Prostate gland (tissue), 2 donors: ENCODE measurements around the gene ZMYND12. TPM values are rescaled to one million over a fixed set of nuclear protein-coding genes. Genes with fewer than 3 reads are reported as not detected.
A peak's percentile ranks its signal among the peaks of the same experiment; 100 is the strongest.

Source experiments
- DNase-seq: peaks from one replicate; pipeline ENCODE4 v3.0.0-alpha.2; 2019; ENCODE audit warnings: low spot score
- H3K27ac ChIP-seq, 2 donors: fragments of 200-600 bp; sonication (generic); 2 replicates each; pipeline ENCODE4 v1.5.1; 2017 to 2019
- H3K27me3 ChIP-seq: fragments of 200-600 bp; sonication (generic); replicated peaks from 2 replicates; pipeline ENCODE4 v1.5.1; 2019; ENCODE audit not compliant: insufficient read depth
- H3K36me3 ChIP-seq, 2 donors: fragments of 200-600 bp; sonication (generic); 1 replicate in 1 of 2; 2 replicates in 1 of 2; pipeline versions ENCODE4 v1.5.1 to v1.8.1; 2017 to 2019
- H3K4me1 ChIP-seq: fragments of 200-600 bp; sonication (generic); replicated peaks from 2 replicates; pipeline ENCODE4 v1.5.1; 2019
- H3K4me3 ChIP-seq, 2 donors: fragments of 200-600 bp; sonication (generic); 2 replicates each; pipeline ENCODE4 v1.5.1; 2017 to 2019
- H3K9me3 ChIP-seq: fragments of 200-600 bp; sonication (generic); 2 replicates; pipeline ENCODE4 v1.5.1; 2017
- POLR2A ChIP-seq: fragments of 450-650 bp; IDR thresholded peaks from one replicate; pipeline ENCODE4 v1.6.1; 2016; ENCODE audit warnings: antibody characterized with exemption, mild to moderate bottlenecking
- POLR2AphosphoS5 ChIP-seq: sonication (generic); formaldehyde crosslinking; IDR thresholded peaks from one replicate; pipeline ENCODE4 v1.6.1; 2017; ENCODE audit warnings: antibody characterized with exemption
- WGBS: methylation state at CpG from one replicate; pipeline ENCODE4 v1.1.5; 2018; 5-methylcytosine and 5-hydroxymethylcytosine counted together
- intact Hi-C: fragments of 100-400 bp; cut with DNase I; formaldehyde crosslinking; loops from one replicate; pipeline ENCODE4 v1.14.2; 2022
- total RNA-seq, 2 donors: library from RNA; depleted of rRNA; stranded (reverse); fragments of >200 nt; gene quantifications; one replicate each; pipeline ENCODE4 v1.1.0, GENCODE V29; 2016
- TF ChIP-seq, protein P1 (sequence below), 4 experiments: fragments of 200-600 bp in 2 of 4; fragments of 450-650 bp in 2 of 4; sonication (generic) in 2 of 4; IDR thresholded peaks; 1 replicate in 3 of 4; 2 replicates in 1 of 4; pipeline ENCODE4 v1.5.1; 2016 to 2019; ENCODE audit warnings: antibody characterized with exemption in 4 of 4, mild to moderate bottlenecking in 2 of 4, moderate library complexity in 2 of 4

The ZMYND12 gene
- total RNA-seq, 2 donors from 2014 or later, result 2.0 to 12.7 TPM

DNA sequence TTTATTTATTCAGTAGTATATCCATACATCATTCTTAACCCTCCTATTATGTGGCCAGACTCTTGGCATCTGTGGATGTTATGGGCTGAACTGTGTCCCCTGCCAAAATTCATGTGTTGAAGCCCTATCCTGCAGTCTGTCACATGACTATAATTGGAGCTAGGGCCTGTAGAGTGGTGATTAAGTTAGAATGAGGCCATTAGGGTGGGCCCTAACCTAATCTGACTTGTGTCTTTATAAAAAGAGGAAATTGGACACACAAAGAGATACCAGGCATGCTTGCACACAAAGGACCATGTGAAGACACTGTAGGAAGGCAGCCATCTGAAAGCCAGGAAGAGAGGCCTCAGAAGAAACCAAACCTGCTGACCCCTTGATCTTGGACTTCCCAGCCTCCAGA is 6.6 kb downstream of the ZMYND12 start:
- Histone ChIP-seq H3K9me3 (no peaks in the 10 kb centered on the region), H3K4me3 (no peak overlapping the region), H3K27me3 (no peaks in the 10 kb centered on the region), H3K27ac (no peak overlapping the region), H3K36me3 (no peaks in the 10 kb centered on the region), H3K4me1 (no peaks in the 10 kb centered on the region)
- DNase-seq, result no peak
- TF ChIP-seq, protein P1, sequence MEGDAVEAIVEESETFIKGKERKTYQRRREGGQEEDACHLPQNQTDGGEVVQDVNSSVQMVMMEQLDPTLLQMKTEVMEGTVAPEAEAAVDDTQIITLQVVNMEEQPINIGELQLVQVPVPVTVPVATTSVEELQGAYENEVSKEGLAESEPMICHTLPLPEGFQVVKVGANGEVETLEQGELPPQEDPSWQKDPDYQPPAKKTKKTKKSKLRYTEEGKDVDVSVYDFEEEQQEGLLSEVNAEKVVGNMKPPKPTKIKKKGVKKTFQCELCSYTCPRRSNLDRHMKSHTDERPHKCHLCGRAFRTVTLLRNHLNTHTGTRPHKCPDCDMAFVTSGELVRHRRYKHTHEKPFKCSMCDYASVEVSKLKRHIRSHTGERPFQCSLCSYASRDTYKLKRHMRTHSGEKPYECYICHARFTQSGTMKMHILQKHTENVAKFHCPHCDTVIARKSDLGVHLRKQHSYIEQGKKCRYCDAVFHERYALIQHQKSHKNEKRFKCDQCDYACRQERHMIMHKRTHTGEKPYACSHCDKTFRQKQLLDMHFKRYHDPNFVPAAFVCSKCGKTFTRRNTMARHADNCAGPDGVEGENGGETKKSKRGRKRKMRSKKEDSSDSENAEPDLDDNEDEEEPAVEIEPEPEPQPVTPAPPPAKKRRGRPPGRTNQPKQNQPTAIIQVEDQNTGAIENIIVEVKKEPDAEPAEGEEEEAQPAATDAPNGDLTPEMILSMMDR (IDR thresholded peaks at IDR 0.05), result no peak
- no peak for TF ChIP-seq POLR2A
- TF ChIP-seq POLR2AphosphoS5, result no peak
- intact Hi-C loops, result no loop called here

GRCh38 chr1:42442662-42443061 is 13.2 kb downstream of the ZMYND12 start:
- H3K4me1 ChIP-seq, result no peaks in the 10 kb centered on the region
- 55% methylated on average over 2 of the region's 2 CpGs for WGBS
- no peaks in the 10 kb centered on the region for H3K36me3 ChIP-seq
- TF ChIP-seq POLR2A (no peak), POLR2AphosphoS5 (no peak)
- TF ChIP-seq, protein P1 (IDR thresholded peaks at IDR 0.05), result no peak
- DNase-seq, result no peak
- no peaks in the 10 kb centered on the region for H3K27me3 ChIP-seq
- no peak overlapping the region for H3K27ac ChIP-seq
- intact Hi-C loops, result no loop called here
- no peak overlapping the region for H3K4me3 ChIP-seq
- H3K9me3 ChIP-seq, result no peaks in the 10 kb centered on the region

- H3K4me3 ChIP-seq, result no peak overlapping the region
- no peaks in the 10 kb centered on the region for H3K36me3 ChIP-seq
- no peak for DNase-seq
- intact Hi-C loops, result no loop called here
- H3K27me3 ChIP-seq, result no peaks in the 10 kb centered on the region
- TF ChIP-seq POLR2A (no peak), POLR2AphosphoS5 (peak; percentile 43)
- 45% methylated on average over 2 of the region's 2 CpGs for WGBS
- no peaks in the 10 kb centered on the region for H3K4me1 ChIP-seq
- no peak overlapping the region for H3K27ac ChIP-seq
- H3K9me3 ChIP-seq, result no peaks in the 10 kb centered on the region
These were observed 15.9 kb downstream of the ZMYND12 start for GRCh38 chr1:42439940-42440339.

GRCh38 chr1:42434340-42434739 is 21.5 kb downstream of the ZMYND12 start:
- H3K36me3 ChIP-seq, result no peaks in the 10 kb centered on the region
- no peaks in the 10 kb centered on the region for H3K27me3 ChIP-seq
- intact Hi-C loops, result no loop called here
- 94% methylated on average over 4 of the region's 4 CpGs for WGBS
- no peaks in the 10 kb centered on the region for H3K9me3 ChIP-seq
- no peaks in the 10 kb centered on the region for H3K4me1 ChIP-seq
- H3K27ac ChIP-seq, result no peak overlapping the region
- H3K4me3 ChIP-seq, result no peak overlapping the region
- TF ChIP-seq, protein P1 (IDR thresholded peaks at IDR 0.05), result no peak
- no peak for TF ChIP-seq POLR2A
- TF ChIP-seq POLR2AphosphoS5, result no peak
- DNase-seq, result no peak

DNA sequence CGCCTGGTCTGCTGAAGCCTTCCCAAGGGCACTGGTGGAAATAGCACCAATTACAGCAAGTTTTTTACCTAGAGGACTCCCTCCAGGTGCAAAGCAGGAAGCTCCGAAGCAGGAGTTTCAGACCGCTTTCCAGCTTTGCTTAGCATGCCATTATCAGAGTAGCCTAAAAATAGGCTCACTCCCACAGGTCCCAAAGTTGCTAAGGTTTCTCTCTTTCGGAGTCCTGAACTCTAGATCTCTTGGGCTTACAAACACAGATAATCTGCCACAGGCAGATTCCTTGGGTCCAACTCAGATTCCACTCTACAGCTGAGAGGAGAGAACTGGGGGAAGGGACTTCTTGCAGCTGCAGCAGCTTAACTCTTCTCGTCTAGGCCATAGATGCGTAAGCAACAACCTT is 22.5 kb downstream of the ZMYND12 start:
- H3K4me1 ChIP-seq, result no peaks in the 10 kb centered on the region
- H3K9me3 ChIP-seq, result no peaks in the 10 kb centered on the region
- H3K36me3 ChIP-seq, result no peaks in the 10 kb centered on the region
- intact Hi-C loops, result no loop called here
- no peak overlapping the region for H3K4me3 ChIP-seq
- WGBS, result 88% methylated on average over 6 of the region's 6 CpGs
- TF ChIP-seq POLR2A (no peak), POLR2AphosphoS5 (no peak)
- TF ChIP-seq, protein P1 (IDR thresholded peaks at IDR 0.05), result no peak
- H3K27ac ChIP-seq, result no peak overlapping the region
- H3K27me3 ChIP-seq, result no peaks in the 10 kb centered on the region
- no peak for DNase-seq
